Kidney (tissue), 14 donors: ENCODE data around the gene KRCC1. TPM values are rescaled to one million over a fixed set of nuclear protein-coding genes. Genes with fewer than 3 reads are reported as not detected.

ENCODE experiments used
- DNase-seq, 5 donors: peaks; one replicate each; pipeline ENCODE4 v3.0.0-alpha.2; 2013 to 2020
- FAIRE-seq: peaks from 2 replicates; lab custom pipeline; 2012; peaks lifted over from hg19 to GRCh38; lab: Jason Lieb, UNC
- H3K27ac ChIP-seq, 2 donors: one replicate each; pipeline ENCODE4 v1.7.0; 2013; ENCODE audit warnings: low read depth in 2 of 2, low read length in 2 of 2, inconsistent platforms in 1 of 2
- H3K27me3 ChIP-seq: one replicate; pipeline ENCODE4 v1.7.1; 2013; ENCODE audit warnings: low read length, inconsistent platforms; ENCODE audit not compliant: control insufficient read depth, insufficient read depth
- H3K36me3 ChIP-seq, 3 donors: one replicate each; pipeline versions ENCODE4 v1.7.0 to v1.7.1; 2013; ENCODE audit warnings: low read length in 3 of 3, control low read depth in 1 of 3, inconsistent platforms in 1 of 3; ENCODE audit not compliant: insufficient read depth in 3 of 3, control insufficient read depth in 2 of 3
- H3K4me1 ChIP-seq, 3 donors: one replicate each; pipeline versions ENCODE4 v1.7.0 to v1.7.1; 2013; ENCODE audit warnings: low read length in 3 of 3, inconsistent platforms in 1 of 3, low read depth in 1 of 3; ENCODE audit not compliant: control insufficient read depth in 2 of 3, insufficient read depth in 2 of 3
- H3K4me3 ChIP-seq, 3 donors: one replicate each; pipeline versions ENCODE4 v1.7.0 to v1.8.1; 2013; ENCODE audit warnings: low read length in 3 of 3, control low read depth in 1 of 3, inconsistent platforms in 1 of 3
- H3K9ac ChIP-seq, 3 donors: one replicate each; pipeline versions ENCODE4 v1.7.0 to v1.7.1; 2013; ENCODE audit warnings: low read length in 3 of 3, control low read depth in 1 of 3, inconsistent platforms in 1 of 3
- H3K9me3 ChIP-seq, 3 donors: one replicate each; pipeline versions ENCODE4 v1.7.0 to v1.7.1; 2013; ENCODE audit warnings: low read length in 3 of 3, control low read depth in 1 of 3, inconsistent platforms in 1 of 3; ENCODE audit not compliant: control insufficient read depth in 2 of 3, insufficient read depth in 1 of 3
- CTCF ChIP-seq: IDR thresholded peaks from 3 replicates; pipeline ENCODE4 v1.5.1; 2012; ENCODE audit warnings: mild to moderate bottlenecking, moderate library complexity, borderline replicate concordance; ENCODE audit not compliant: insufficient read depth; ENCODE audit errors: extremely low read depth
- intact Hi-C: fragments of 100-400 bp; cut with DNase I; formaldehyde crosslinking; loops from one replicate; pipeline ENCODE4 v1.11.1; 2022
- polyA plus RNA-seq: library from polyadenylated mRNA; stranded (reverse); fragments of 350-450 nt; fragmentation: Illumina TruSeq; extraction: RNeasy Lipid Tissue Mini Kit (QIAGEN cat#74804); gene quantifications from one replicate; pipeline ENCODE4 v1.2.3, GENCODE V29; 2014; ENCODE audit warnings: low read depth, low replicate concordance; ENCODE audit not compliant: insufficient read depth
- total RNA-seq: library from RNA; stranded (reverse); fragmentation: NEBNext Ultra II Directional; extraction: Animal tissue kit (Norgen Biotek cat#: 25700); gene quantifications from one replicate; pipeline ENCODE4 v1.2.1, GENCODE V29; 2021
- donor health status: control.
- donor health status: control.
- donor health status: control.
- donor health status: control.
- donor health status: control.
- donor health status: DM: yes; HTN: yes; CAD: no.
- donor health status: Normal renal cell carcinoma (clear cell type).

Gene KRCC1
- total and polyA plus RNA-seq, 2 donors from 2014 or later = 23.6 to 26.3 TPM

- Histone ChIP-seq H3K9me3 (no peaks in the 10 kb centered on the region), H3K27me3 (no peaks in the 10 kb centered on the region), H3K27ac (no peak overlapping the region), H3K4me1 (no peaks in the 10 kb centered on the region), H3K9ac (no peak overlapping the region), H3K36me3 (no peaks in the 10 kb centered on the region), H3K4me3 (no peak overlapping the region)
- no peak for FAIRE-seq
- no peak for DNase-seq
- intact Hi-C loops = no loop called here
- no peak for TF ChIP-seq CTCF
These were observed 23.1 kb upstream of the KRCC1 start for GRCh38 chr2:88078643-88079172.

- no peaks in the 10 kb centered on the region for H3K27me3 ChIP-seq
These were observed 21.5 kb upstream of the KRCC1 start for GRCh38 chr2:88077080-88077479.

GRCh38 chr2:88074854-88075292, 19.3 kb upstream of the KRCC1 start:
- Histone ChIP-seq H3K9me3 (no peaks in the 10 kb centered on the region), H3K9ac (no peak overlapping the region), H3K27me3 (no peaks in the 10 kb centered on the region), H3K27ac (no peak overlapping the region), H3K36me3 (no peaks in the 10 kb centered on the region), H3K4me1 (no peaks in the 10 kb centered on the region), H3K4me3 (no peak overlapping the region)
- DNase-seq (no peak), FAIRE-seq (no peak)
- intact Hi-C loops = no loop called here
- no peak for TF ChIP-seq CTCF

More at GRCh38 chr2:88077080-88077479, 21.5 kb upstream of the KRCC1 start:
- Histone ChIP-seq H3K4me3 (no peak overlapping the region), H3K27ac (no peak overlapping the region), H3K9ac (no peak overlapping the region), H3K4me1 (no peaks in the 10 kb centered on the region), H3K9me3 (no peaks in the 10 kb centered on the region), H3K36me3 (no peaks in the 10 kb centered on the region)
- TF ChIP-seq CTCF = no peak
- DNase-seq (no peak), FAIRE-seq (no peak)
- intact Hi-C loops = no loop called here

- Histone ChIP-seq H3K27me3 (no peaks in the 10 kb centered on the region), H3K27ac (no peak overlapping the region), H3K4me1 (no peaks in the 10 kb centered on the region), H3K4me3 (no peak overlapping the region), H3K9ac (no peak overlapping the region), H3K9me3 (no peaks in the 10 kb centered on the region), H3K36me3 (no peaks in the 10 kb centered on the region)
- no peak for DNase-seq
- TF ChIP-seq CTCF = no peak
- no peak for FAIRE-seq
- intact Hi-C loops = no loop called here
These were observed 18.6 kb upstream of the KRCC1 start for GRCh38 chr2:88074150-88074549.
